Measurements from ENCODE around the gene HDAC10.

The HDAC10 gene

DNA sequence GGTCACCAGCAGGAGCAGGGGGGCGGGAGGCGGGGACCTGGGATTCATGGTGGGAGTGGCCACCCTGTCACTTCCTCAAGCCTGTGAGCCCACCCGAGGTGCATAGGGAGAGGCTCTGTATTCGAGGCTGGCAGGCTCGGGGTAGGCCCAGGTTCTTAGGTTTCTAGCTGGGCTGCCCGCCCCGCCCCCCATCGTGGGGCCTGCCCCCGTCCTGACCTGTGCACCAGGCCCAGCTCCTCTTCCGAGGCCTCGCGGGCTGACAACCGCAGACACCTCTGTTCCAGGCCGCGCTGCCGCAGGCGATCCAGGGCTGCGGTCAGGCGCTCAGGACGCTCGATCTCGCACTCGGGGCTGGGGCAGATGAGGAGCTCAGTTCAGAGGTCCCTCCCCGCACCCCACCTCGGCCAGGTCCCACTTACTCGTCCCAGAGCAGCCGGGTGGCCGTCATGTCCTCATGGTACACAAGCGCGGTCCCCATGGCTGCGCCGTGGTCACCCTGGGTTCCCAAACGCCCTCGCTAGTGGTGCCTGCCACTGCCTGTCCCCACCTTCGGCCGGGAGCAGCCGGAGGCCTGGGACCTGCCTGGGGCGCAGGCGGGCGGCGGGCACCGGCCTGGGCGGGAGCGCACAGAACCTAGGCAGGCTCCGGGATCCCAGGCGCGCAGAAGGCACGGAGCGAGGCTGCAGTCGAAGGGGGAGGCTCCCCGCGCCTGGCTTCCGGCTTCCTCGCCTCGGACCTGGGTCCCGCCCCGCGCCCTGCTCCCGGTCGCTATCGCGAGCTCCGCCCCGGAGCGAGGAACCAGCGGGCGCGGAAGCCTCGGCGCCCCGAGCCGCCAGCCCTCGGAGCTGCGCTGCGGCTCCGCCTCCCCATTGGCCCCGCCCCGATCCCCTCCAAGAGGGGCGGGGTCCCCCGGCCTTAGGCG is at the start of gene HDAC10:
Gene HDAC10, minus strand, starts transcription at position 711 of the 922 bp plus-strand sequence. Its CDS starts 233 bp downstream, at position 478.
- peak; percentile 89 for DNase-seq (ENCODE audit: low spot score)

DNA sequence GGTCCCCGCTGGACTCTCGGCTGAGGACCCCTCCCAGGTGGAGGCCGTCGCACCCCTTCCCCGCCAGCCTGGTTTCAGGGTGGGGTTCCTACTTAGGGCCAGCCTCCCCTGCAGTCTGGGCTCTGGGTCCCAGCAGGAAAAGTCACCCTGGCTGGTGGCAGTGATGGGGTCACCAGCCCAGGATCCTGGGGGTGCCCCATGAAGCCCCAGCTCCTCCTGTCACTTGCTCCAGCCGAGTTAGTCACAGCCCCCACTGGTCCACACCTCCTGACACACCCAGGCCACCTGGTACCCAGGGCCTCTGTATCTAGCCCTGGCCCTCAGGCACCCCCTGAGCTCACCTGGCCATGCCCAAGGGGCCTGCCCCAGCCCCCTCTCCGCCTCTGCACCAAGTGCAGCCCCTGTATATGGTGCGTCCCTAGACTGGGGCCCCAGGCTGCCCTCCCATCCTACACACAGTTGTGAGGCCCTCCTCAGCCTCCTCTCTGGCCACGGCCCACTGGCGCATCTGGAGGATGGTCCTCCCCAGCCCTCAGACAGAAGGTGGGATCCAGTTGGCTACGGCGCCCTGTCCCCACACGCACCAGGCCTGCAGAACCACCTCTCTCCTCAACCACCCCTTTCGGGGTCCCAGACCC is 49.7 kb upstream of the HDAC10 start:
- no peak for DNase-seq (ENCODE audit: low spot score)

GRCh38 chr22:50299785-50300619 is 48.9 kb upstream of the HDAC10 start:
- DNase-seq (ENCODE audit: low spot score), result peak; percentile 76

GRCh38 chr22:50298937-50299784 is 48.1 kb upstream of the HDAC10 start:
- DNase-seq (ENCODE audit: low spot score), result no peak

GRCh38 chr22:50298266-50298637 is 47.2 kb upstream of the HDAC10 start:
- no peak for DNase-seq (ENCODE audit: low spot score)

- no peak for DNase-seq (ENCODE audit: low spot score)
Observed at GRCh38 chr22:50297510-50298265, 46.6 kb upstream of the HDAC10 start.

DNA sequence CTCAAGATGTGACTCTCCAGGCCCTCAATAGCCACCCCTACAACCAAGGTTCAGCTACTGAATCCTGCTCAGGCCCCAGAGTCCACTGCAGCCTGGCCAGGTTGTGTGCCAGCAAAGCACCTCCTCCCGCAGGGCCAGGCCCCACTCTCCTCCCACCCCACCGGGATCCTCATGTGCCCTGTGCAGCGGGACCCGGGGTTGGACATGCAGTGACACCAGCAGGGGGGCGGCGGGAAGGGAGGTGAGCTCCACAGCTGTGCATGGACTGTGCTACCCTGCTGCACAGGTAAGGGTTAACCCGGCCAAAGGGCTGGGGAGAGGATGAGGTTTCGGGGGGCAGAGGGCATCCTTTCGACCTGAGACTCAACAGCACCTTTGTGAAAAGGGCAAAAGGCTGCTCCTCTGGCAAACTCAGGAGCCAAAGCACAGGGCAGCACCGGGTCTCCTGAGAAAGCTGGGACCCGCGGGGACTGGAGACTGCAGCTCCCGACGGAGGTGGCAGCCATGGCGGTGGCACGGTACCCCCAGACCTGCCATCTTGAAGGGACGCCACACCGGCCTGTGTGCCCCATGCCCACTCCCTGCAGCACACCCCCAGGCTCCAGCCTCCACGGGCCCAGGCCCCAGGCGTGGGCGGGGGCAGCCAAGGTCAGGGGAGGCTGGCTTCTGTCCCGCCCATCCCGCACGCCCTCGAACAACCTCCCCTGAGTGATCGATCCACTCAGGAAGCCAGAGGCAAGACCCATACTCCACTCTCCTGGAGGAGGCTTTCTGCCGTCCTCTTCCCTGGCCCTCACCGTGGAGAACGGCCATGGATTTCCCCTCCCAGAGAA is 45.8 kb upstream of the HDAC10 start:
- no peak for DNase-seq (ENCODE audit: low spot score)

- no peak for DNase-seq (ENCODE audit: low spot score)
Observed at GRCh38 chr22:50294319-50294656, 43.2 kb upstream of the HDAC10 start.

- peak; percentile 90 for DNase-seq (ENCODE audit: low spot score)
Observed at GRCh38 chr22:50293441-50294318, 42.6 kb upstream of the HDAC10 start.

GRCh38 chr22:50292643-50293440 is 41.8 kb upstream of the HDAC10 start:
- no peak for DNase-seq (ENCODE audit: low spot score)

DNA sequence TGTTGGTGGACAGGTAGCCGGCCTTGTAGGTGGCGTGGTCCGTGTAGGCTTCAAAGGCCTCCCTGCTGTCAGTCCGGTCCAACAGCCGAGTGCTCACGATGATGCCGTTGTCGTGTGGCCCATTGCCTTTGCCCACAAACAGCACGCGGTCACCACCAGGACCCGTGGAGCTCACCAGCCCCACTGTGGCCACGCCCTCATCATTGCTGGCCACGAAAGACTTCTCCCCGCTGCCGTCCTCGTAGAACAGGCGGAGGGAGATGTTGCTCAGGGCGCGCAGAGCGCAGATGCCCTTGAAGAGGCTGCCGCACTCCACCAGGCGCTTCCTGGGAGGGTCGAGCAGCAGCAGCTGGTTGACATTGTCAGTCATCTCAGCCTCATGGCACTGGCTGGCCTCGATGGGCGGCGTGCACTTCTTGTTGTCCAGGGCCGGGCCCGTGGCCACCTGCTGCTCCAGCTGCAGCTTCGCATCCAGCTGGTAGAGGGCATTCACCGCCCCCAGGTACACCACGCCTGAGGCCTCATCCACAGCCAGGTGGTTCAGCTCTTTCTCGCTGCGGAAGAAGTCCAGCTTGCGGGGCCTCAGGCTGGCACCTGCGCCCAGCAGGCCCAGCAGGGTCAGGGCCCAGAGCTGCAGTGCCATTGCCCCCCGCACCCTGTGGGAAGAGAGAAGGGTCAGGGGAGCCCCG is 39.0 kb upstream of the HDAC10 start:
- DNase-seq (ENCODE audit: low spot score), result no peak

- DNase-seq (ENCODE audit: low spot score), result no peak
Observed at GRCh38 chr22:50289151-50289941, 38.3 kb upstream of the HDAC10 start.

- no peak for DNase-seq (ENCODE audit: low spot score)
Observed at GRCh38 chr22:50287731-50288130, 36.7 kb upstream of the HDAC10 start.

GRCh38 chr22:50286701-50287318 is 35.7 kb upstream of the HDAC10 start:
- no peak for DNase-seq (ENCODE audit: low spot score)

GRCh38 chr22:50286275-50286674 is 35.2 kb upstream of the HDAC10 start:
- no peak for DNase-seq (ENCODE audit: low spot score)

GRCh38 chr22:50285568-50286229 is 34.6 kb upstream of the HDAC10 start:
- no peak for DNase-seq (ENCODE audit: low spot score)

All from ecto neural progenitor cell (in vitro differentiated cells).